HepG2 (cell line): ENCODE data around the gene GPR87. TPM values are rescaled to one million over a fixed set of nuclear protein-coding genes. Genes with fewer than 3 reads are reported as not detected.

Source experiments
- CREB1 ChIP-seq, 2 experiments: fragments of 450-650 bp in 1 of 2; IDR thresholded peaks; 2 replicates each; pipeline ENCODE4 v1.6.1; 2016 to 2017; ENCODE audit warnings: control low read depth in 1 of 2, mild to moderate bottlenecking in 1 of 2, missing compliant biosample characterization in 1 of 2, missing genetic modification characterization in 1 of 2
- RORA ChIP-seq: sonication (generic); formaldehyde crosslinking; IDR thresholded peaks from 2 replicates; pipeline ENCODE4 v1.5.0; 2020; ENCODE audit warnings: mild to moderate bottlenecking, missing genetic modification reagents, moderate library complexity
- SRSF9 ChIP-seq: fragments of 200-400 bp; formaldehyde crosslinking; IDR thresholded peaks from 2 replicates; pipeline ENCODE4 v1.6.1; 2018; ENCODE audit warnings: borderline replicate concordance, mild to moderate bottlenecking, low read depth, low read length; ENCODE audit not compliant: insufficient read depth, poor library complexity, severe bottlenecking
- SSRP1 ChIP-seq: IDR thresholded peaks from 2 replicates; pipeline ENCODE4 v1.6.1; 2016; ENCODE audit warnings: control low read depth
- THYN1 ChIP-seq: sonication (generic); formaldehyde crosslinking; IDR thresholded peaks from 2 replicates; pipeline ENCODE4 v1.8.1; 2023; ENCODE audit warnings: low read depth, mild to moderate bottlenecking, moderate library complexity, missing genetic modification reagents, borderline replicate concordance
- ZNF253 ChIP-seq: sonication (generic); formaldehyde crosslinking; IDR thresholded peaks from 2 replicates; pipeline ENCODE4 v1.8.0; 2022; ENCODE audit warnings: mild to moderate bottlenecking, missing genetic modification reagents, borderline replicate concordance
- ZNF451 ChIP-seq: sonication (generic); formaldehyde crosslinking; IDR thresholded peaks from 2 replicates; pipeline ENCODE4 v1.5.0; 2020; ENCODE audit warnings: mild to moderate bottlenecking, missing genetic modification reagents
- polyA plus RNA-seq, 8 experiments: library from polyadenylated mRNA; depleted of rRNA in 3 of 8; stranded (reverse) in 7 of 8; unstranded in 1 of 8; fragments of >200 nt; fragmentation: Illumina TruSeq in 4 of 8; extraction: Trizol in 4 of 8; gene quantifications; 2 replicates each; pipeline versions ENCODE4 v1.2.1 to v1.2.3, GENCODE V29; 2011 to 2016; ENCODE audit warnings: low read depth in 4 of 8, missing spikeins in 1 of 8, mixed read lengths in 1 of 8; ENCODE audit not compliant: insufficient read depth in 1 of 8
- total RNA-seq, 5 experiments: library from RNA; depleted of rRNA; stranded (reverse); fragments of >200 nt; fragmentation: Illumina TruSeq; extraction: Trizol; gene quantifications; 2 replicates each; pipeline ENCODE4 v1.2.3, GENCODE V29; 2016; ENCODE audit warnings: low read depth in 1 of 5
- TF ChIP-seq, protein P1 (sequence below): sonication (generic); formaldehyde crosslinking; IDR thresholded peaks from 2 replicates; pipeline ENCODE4 v1.8.0; 2022; ENCODE audit warnings: missing genetic modification reagents, mild to moderate bottlenecking, inconsistent platforms, borderline replicate concordance
- TF ChIP-seq, protein P2 (sequence below): sonication (generic); formaldehyde crosslinking; IDR thresholded peaks from 2 replicates; pipeline ENCODE4 v1.9.0; 2021; ENCODE audit warnings: missing genetic modification reagents, borderline replicate concordance
- TF ChIP-seq, protein P3 (sequence below): sonication (generic); formaldehyde crosslinking; IDR thresholded peaks from 2 replicates; pipeline ENCODE4 v1.5.1; 2020; ENCODE audit warnings: missing genetic modification reagents, mild to moderate bottlenecking, borderline replicate concordance

Gene GPR87
- total and polyA plus RNA-seq, 2 of the 13 experiments (the other 11 are each of a cell fraction or from before 2014, with no cell fraction given): not detected

DNA sequence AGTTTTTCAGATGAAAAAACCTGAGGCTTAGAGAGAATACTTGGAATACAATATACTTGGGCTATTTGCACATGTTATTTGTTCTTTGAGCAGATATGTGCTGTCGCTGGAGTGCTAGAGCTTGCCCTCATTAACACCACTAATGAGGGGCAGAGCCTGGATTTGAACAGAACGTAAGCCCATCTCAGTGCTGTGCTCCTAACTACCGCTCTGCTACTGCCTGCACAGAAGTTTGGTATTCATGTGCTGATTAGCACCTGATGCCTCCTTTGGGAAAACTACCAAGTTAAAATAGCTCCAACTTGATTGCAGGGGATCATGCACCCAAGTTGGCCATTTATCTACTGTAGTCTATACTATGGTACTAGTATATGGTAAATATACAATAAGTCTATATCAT, 3.6 kb downstream of the GPR87 start (continued):
- no peak for TF ChIP-seq ZNF253 (CRISPR knock-in tag)
- no peak for TF ChIP-seq ZNF451 (CRISPR knock-in tag)
- TF ChIP-seq, protein P1, sequence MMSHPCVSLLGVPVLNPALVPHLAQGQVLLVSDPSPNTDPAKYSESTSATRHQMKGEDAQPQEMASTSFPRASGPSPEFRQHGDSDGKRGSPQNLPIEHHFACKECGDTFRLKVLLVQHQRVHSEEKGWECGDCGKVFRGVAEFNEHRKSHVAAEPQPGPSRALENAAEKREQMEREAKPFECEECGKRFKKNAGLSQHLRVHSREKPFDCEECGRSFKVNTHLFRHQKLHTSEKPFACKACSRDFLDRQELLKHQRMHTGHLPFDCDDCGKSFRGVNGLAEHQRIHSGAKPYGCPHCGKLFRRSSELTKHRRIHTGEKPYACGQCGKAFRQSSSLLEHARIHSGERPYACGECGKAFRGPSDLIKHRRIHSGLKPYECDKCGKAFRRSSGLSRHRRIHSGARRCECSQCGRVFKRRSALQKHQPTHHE: no peak
- TF ChIP-seq, protein P2, sequence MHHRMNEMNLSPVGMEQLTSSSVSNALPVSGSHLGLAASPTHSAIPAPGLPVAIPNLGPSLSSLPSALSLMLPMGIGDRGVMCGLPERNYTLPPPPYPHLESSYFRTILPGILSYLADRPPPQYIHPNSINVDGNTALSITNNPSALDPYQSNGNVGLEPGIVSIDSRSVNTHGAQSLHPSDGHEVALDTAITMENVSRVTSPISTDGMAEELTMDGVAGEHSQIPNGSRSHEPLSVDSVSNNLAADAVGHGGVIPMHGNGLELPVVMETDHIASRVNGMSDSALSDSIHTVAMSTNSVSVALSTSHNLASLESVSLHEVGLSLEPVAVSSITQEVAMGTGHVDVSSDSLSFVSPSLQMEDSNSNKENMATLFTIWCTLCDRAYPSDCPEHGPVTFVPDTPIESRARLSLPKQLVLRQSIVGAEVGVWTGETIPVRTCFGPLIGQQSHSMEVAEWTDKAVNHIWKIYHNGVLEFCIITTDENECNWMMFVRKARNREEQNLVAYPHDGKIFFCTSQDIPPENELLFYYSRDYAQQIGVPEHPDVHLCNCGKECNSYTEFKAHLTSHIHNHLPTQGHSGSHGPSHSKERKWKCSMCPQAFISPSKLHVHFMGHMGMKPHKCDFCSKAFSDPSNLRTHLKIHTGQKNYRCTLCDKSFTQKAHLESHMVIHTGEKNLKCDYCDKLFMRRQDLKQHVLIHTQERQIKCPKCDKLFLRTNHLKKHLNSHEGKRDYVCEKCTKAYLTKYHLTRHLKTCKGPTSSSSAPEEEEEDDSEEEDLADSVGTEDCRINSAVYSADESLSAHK (CRISPR knock-in tag): no peak
- no peak for TF ChIP-seq THYN1 (CRISPR knock-in tag)
- no peak for TF ChIP-seq RORA
- TF ChIP-seq, protein P3, sequence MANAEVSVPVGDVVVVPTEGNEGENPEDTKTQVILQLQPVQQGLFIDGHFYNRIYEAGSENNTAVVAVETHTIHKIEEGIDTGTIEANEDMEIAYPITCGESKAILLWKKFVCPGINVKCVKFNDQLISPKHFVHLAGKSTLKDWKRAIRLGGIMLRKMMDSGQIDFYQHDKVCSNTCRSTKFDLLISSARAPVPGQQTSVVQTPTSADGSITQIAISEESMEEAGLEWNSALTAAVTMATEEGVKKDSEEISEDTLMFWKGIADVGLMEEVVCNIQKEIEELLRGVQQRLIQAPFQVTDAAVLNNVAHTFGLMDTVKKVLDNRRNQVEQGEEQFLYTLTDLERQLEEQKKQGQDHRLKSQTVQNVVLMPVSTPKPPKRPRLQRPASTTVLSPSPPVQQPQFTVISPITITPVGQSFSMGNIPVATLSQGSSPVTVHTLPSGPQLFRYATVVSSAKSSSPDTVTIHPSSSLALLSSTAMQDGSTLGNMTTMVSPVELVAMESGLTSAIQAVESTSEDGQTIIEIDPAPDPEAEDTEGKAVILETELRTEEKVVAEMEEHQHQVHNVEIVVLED (CRISPR knock-in tag): no peak
- TF ChIP-seq SSRP1: no peak
- no peak for TF ChIP-seq CREB1 (IDR thresholded peaks at IDR 0.05)
- no peak for TF ChIP-seq CREB1 (CRISPR knock-in tag; IDR thresholded peaks at IDR 0.05)
- no peak for TF ChIP-seq SRSF9
